Measurements from ENCODE around the gene HINT1. TPM values are rescaled to one million over a fixed set of nuclear protein-coding genes. Genes with fewer than 3 reads are reported as not detected.

The HINT1 gene
- total RNA-seq, 2 donors from 2014 or later: 269 to 288 TPM

DNA sequence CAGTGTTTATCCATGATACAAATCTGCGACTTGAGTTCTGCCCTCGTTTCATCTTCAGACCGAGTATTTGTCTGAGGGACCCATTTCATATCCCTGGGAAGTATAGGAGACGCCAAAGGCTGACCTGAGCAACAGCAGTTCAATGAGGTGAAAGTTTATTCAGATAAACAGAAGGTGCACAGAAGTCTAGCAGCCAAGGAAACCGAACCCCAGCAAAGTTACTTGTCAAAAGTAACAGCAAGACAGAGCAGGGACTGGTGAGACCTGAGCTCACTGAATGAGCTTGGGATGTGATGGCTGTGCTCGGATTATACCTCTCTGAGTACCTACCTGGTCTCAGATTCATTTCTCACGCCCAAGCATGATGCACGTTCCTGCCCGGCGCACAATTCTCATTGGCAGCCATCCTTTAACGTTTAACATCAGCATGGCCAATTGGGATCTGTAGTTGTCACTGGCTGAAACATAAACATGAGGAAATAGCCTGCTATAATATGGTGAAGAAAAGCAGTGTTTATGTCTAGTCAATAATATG is 6.3 kb upstream of the HINT1 start:
- Histone ChIP-seq H3K27ac (peak overlapping the region; percentile 84), H3K9ac (ENCODE audit: low read depth in 2 of 2, low read length in 2 of 2) (peak overlapping the region; percentile 37 to 87), H3K36me3 (no peaks in the 10 kb centered on the region), H3K4me1 (no peaks in the 10 kb centered on the region), H3K27me3 (no peaks in the 10 kb centered on the region), H3K4me3 (peak overlapping the region; percentile 54), H3K9me3 (no peaks in the 10 kb centered on the region)
- intact Hi-C loops (cut with DNase I): loop anchor here (5.0 kb wide), 1 partner anchor 91 kb away; the partner anchor contains the start of gene CDC42SE2
- TF ChIP-seq, protein P1, sequence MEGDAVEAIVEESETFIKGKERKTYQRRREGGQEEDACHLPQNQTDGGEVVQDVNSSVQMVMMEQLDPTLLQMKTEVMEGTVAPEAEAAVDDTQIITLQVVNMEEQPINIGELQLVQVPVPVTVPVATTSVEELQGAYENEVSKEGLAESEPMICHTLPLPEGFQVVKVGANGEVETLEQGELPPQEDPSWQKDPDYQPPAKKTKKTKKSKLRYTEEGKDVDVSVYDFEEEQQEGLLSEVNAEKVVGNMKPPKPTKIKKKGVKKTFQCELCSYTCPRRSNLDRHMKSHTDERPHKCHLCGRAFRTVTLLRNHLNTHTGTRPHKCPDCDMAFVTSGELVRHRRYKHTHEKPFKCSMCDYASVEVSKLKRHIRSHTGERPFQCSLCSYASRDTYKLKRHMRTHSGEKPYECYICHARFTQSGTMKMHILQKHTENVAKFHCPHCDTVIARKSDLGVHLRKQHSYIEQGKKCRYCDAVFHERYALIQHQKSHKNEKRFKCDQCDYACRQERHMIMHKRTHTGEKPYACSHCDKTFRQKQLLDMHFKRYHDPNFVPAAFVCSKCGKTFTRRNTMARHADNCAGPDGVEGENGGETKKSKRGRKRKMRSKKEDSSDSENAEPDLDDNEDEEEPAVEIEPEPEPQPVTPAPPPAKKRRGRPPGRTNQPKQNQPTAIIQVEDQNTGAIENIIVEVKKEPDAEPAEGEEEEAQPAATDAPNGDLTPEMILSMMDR (IDR thresholded peaks at IDR 0.05): no peak
- peak; percentile 69 for DNase-seq

DNA sequence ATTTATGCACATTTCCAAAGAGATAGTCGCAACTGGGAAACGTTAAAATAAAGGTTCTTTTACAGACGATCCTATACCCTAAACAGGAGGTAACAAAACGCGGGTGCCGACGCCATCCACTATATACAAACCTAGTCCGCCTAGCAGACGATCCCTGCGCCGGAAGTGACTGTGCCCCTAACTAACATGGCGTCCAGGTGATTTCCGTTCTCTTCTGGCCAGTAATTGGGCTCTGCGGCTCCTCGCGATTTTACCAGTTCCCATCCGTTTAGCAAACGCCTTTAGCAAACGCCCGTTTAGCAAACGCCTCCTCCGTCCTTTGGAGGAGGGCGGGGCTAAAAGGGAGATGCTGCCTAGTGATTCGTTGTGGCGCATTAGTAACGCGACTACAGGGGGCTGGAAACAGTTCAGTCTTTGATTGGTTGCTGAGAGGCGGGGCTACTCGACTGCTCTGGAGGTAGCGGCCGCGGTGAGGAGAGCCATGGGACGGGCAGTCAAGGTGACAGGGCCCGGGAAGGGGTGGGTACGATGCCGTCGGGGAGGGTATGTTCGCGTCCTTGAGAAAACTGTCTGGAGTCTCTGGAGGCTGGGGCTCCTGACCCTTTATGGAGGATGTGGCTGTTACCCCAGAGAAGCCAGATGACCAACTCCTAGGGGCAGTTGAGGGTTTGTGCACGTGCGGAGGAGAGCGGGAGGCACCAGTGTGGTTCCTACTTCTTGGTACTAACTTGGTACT is 5.7 kb upstream of the HINT1 start, which contains the start of gene LYRM7:
TSS of gene LYRM7 (plus strand) at position 405 of the 736 bp plus-strand sequence. CDS start at position 482, 77 bp downstream.
- TF ChIP-seq, protein P1 (IDR thresholded peaks at IDR 0.05): no peak
- Histone ChIP-seq H3K4me1 (no peaks in the 10 kb centered on the region), H3K4me3 (peak within 1 kb of the TSS; percentile 54), H3K9me3 (no peaks in the 10 kb centered on the region), H3K27ac (peak within 1 kb of the TSS; percentile 84), H3K9ac (ENCODE audit: low read depth in 2 of 2, low read length in 2 of 2) (peak within 1 kb of the TSS; percentile 58 to 87), H3K27me3 (no peaks in the 10 kb centered on the region), H3K36me3 (no peaks in the 10 kb centered on the region)
- intact Hi-C loops (cut with DNase I): loop anchor here (5.0 kb wide), 1 partner anchor 92 kb away; the partner anchor contains the start of gene CDC42SE2
- DNase-seq: peak; percentile 98

GRCh38 chr5:131169810-131170539 is 4.9 kb upstream of the HINT1 start:
- Histone ChIP-seq H3K9me3 (no peaks in the 10 kb centered on the region), H3K27ac (peak overlapping the region; percentile 84), H3K9ac (ENCODE audit: low read depth in 2 of 2, low read length in 2 of 2) (peak overlapping the region; percentile 58 to 65), H3K36me3 (no peaks in the 10 kb centered on the region), H3K27me3 (no peaks in the 10 kb centered on the region), H3K4me1 (no peaks in the 10 kb centered on the region), H3K4me3 (peak overlapping the region; percentile 54)
- intact Hi-C loops (cut with DNase I): loop anchor here (5.0 to 10.0 kb wide), 2 partner anchors 92 to 215 kb away; partner anchors contain the start of gene CDC42SE2
- DNase-seq: no peak
- TF ChIP-seq, protein P1 (IDR thresholded peaks at IDR 0.05): no peak

- intact Hi-C loops (cut with DNase I): loop anchor here (10.0 kb wide), 1 partner anchor 217 kb away; no protein-coding TSS in a partner anchor
- no peak overlapping the region for H3K27ac ChIP-seq
- TF ChIP-seq, protein P1 (IDR thresholded peaks at IDR 0.05): no peak
- no peaks in the 10 kb centered on the region for H3K36me3 ChIP-seq
- no peak overlapping the region for H3K9ac ChIP-seq (ENCODE audit: low read depth in 2 of 2, low read length in 2 of 2)
- H3K9me3 ChIP-seq: no peaks in the 10 kb centered on the region
- no peak for DNase-seq
- no peak overlapping the region for H3K4me3 ChIP-seq
- no peaks in the 10 kb centered on the region for H3K4me1 ChIP-seq
- no peaks in the 10 kb centered on the region for H3K27me3 ChIP-seq
Measured at GRCh38 chr5:131167615-131168014, 2.6 kb upstream of the HINT1 start.

Measured in colonic mucosa (tissue), 4 donors.